HG03460 (cell line): ENCODE data around the gene GMCL1.

Experiments used
- ATAC-seq: cut with Tn5 transposase; IDR thresholded peaks from one replicate; pipeline ENCODE4 v1.9.1; 2021; ENCODE audit not compliant: unreplicated experiment

GMCL1 gene

GRCh38 chr2:69923116-69923515 lies 93.7 kb downstream of the GMCL1 start:
- no peak for ATAC-seq

GRCh38 chr2:69926849-69927515 lies 97.5 kb downstream of the GMCL1 start:
- no peak for ATAC-seq
